B cell (primary cell): ENCODE data around the gene MRPL19. TPM values are rescaled to one million over a fixed set of nuclear protein-coding genes. Genes with fewer than 3 reads are reported as not detected.

Experiments
- ATAC-seq: fragments of 200-7000 bp; cut with Tn5 transposase; one replicate; pipeline ENCODE4 v1.10.0; 2021; ENCODE audit warnings: low read depth, mild to moderate bottlenecking, moderate number of reproducible peaks, moderate library complexity
- CTCF ChIA-PET: fragments of 350-600 bp; sonication (Branson Sonifier 250); formaldehyde crosslinking; loops from one replicate; lab custom pipeline; 2021; ENCODE audit warnings: antibody characterized with exemption, inconsistent platforms; lab: Charles Lee
- POLR2A ChIA-PET: fragments of 350-600 bp; sonication (Branson Sonifier 250); formaldehyde crosslinking; loops from one replicate; lab custom pipeline; 2021; ENCODE audit warnings: antibody characterized with exemption; lab: Charles Lee
- DNase-seq: peaks from one replicate; pipeline ENCODE4 v3.0.0; 2013
- H2AFZ ChIP-seq: 2 replicates; pipeline ENCODE4 v1.6.1; 2012; ENCODE audit warnings: mild to moderate bottlenecking, low read depth, low read length; ENCODE audit not compliant: insufficient read depth, poor library complexity, severe bottlenecking
- H3K27ac ChIP-seq, 2 donors: 1 replicate in 1 of 2; 2 replicates in 1 of 2; pipeline ENCODE4 v1.5.1; 2012 to 2013; ENCODE audit warnings: low read length in 2 of 2, mild to moderate bottlenecking in 2 of 2, moderate library complexity in 1 of 2
- H3K27me3 ChIP-seq, 4 experiments: fragments of 200-600 bp in 1 of 4; sonication (generic) in 1 of 4; replicated peaks in 1 of 4; 1 replicate in 2 of 4; 2 replicates in 2 of 4; pipeline versions ENCODE4 v1.6.1 to v1.7.0; 2013 to 2016; ENCODE audit warnings: low read length in 3 of 4, mild to moderate bottlenecking in 2 of 4, mixed read lengths in 1 of 4, moderate library complexity in 1 of 4; ENCODE audit not compliant: insufficient read depth in 4 of 4, control insufficient read depth in 3 of 4; ENCODE audit errors: control extremely low read depth in 1 of 4
- H3K36me3 ChIP-seq, 2 experiments: replicated peaks in 1 of 2; 1 replicate in 1 of 2; 2 replicates in 1 of 2; pipeline versions ENCODE4 v1.6.1 to v1.7.1; 2013; ENCODE audit warnings: low read length in 1 of 2; ENCODE audit not compliant: insufficient read depth in 2 of 2, control insufficient read depth in 1 of 2; ENCODE audit errors: control extremely low read depth in 1 of 2, extremely low read depth in 1 of 2
- H3K4me1 ChIP-seq, 2 donors: fragments of 200-600 bp in 1 of 2; sonication (generic) in 1 of 2; 1 replicate in 1 of 2; 2 replicates in 1 of 2; pipeline versions ENCODE4 v1.5.1 to v1.6.1; 2013 to 2017; ENCODE audit warnings: low read length in 2 of 2; ENCODE audit not compliant: control insufficient read depth in 2 of 2, insufficient read depth in 2 of 2
- H3K4me2 ChIP-seq: replicated peaks from 2 replicates; pipeline ENCODE3; 2012; ENCODE audit warnings: mild to moderate bottlenecking, low read depth, low read length; ENCODE audit not compliant: poor library complexity, severe bottlenecking
- H3K4me3 ChIP-seq, 5 experiments: fragments of 200-600 bp in 1 of 5; sonication (generic) in 1 of 5; 1 replicate in 3 of 5; 2 replicates in 2 of 5; pipeline versions ENCODE4 v1.5.1 to v1.7.0; 2011 to 2016; ENCODE audit warnings: low read length in 4 of 5, mild to moderate bottlenecking in 4 of 5, low read depth in 2 of 5, control low read depth in 1 of 5, moderate library complexity in 1 of 5; ENCODE audit not compliant: insufficient read depth in 1 of 5; ENCODE audit errors: control extremely low read depth in 1 of 5, extremely low read depth in 1 of 5
- H3K79me2 ChIP-seq: fragments of 200-600 bp; sonication (generic); one replicate; pipeline ENCODE4 v1.6.0; 2016; ENCODE audit warnings: low read length; ENCODE audit not compliant: control insufficient read depth, insufficient read depth
- H3K9ac ChIP-seq: fragments of 200-600 bp; sonication (generic); 2 replicates; pipeline ENCODE4 v1.6.1; 2017; ENCODE audit warnings: mild to moderate bottlenecking, low read length, moderate library complexity
- H3K9me3 ChIP-seq, 3 donors: one replicate each; pipeline versions ENCODE4 v1.6.1 to v1.7.1; 2013; ENCODE audit warnings: low read length in 2 of 3; ENCODE audit not compliant: control insufficient read depth in 2 of 3, insufficient read depth in 1 of 3; ENCODE audit errors: control extremely low read depth in 1 of 3
- H4K20me1 ChIP-seq: 2 replicates; pipeline ENCODE4 v1.6.0; 2012; ENCODE audit warnings: mild to moderate bottlenecking, low read length; ENCODE audit not compliant: insufficient read depth, control insufficient read depth, poor library complexity, severe bottlenecking
- H3K27ac Mint-ChIP-seq: one replicate; pipeline ENCODE4 v1.8.0; 2021; ENCODE audit warnings: mixed read lengths
- H3K27me3 Mint-ChIP-seq: one replicate; pipeline ENCODE4 v1.8.0; 2021; ENCODE audit warnings: mixed read lengths
- H3K4me1 Mint-ChIP-seq: one replicate; pipeline ENCODE4 v1.8.0; 2021; ENCODE audit warnings: mixed read lengths
- H3K4me3 Mint-ChIP-seq: one replicate; pipeline ENCODE4 v1.8.0; 2021; ENCODE audit warnings: mixed read lengths
- H3K9me3 Mint-ChIP-seq: one replicate; pipeline ENCODE4 v1.8.0; 2022; ENCODE audit warnings: mixed read lengths; ENCODE audit not compliant: insufficient read depth
- CTCF ChIP-seq: fragments of 200-600 bp; IDR thresholded peaks from one replicate; pipeline ENCODE4 v1.8.0; 2022; ENCODE audit warnings: antibody characterized with exemption, mild to moderate bottlenecking
- EZH2 ChIP-seq: IDR thresholded peaks from 2 replicates; pipeline ENCODE4 v1.6.1; 2012; ENCODE audit warnings: borderline replicate concordance, low read depth, mild to moderate bottlenecking, moderate library complexity, low read length; ENCODE audit not compliant: insufficient read depth, poor library complexity, severe bottlenecking
- WGBS: methylation state at CpG from one replicate; pipeline ENCODE4 v1.1.5; 2013; ENCODE audit warnings: missing lambda C conversion rate; ENCODE audit not compliant: insufficient coverage; 5-methylcytosine and 5-hydroxymethylcytosine counted together
- intact Hi-C: fragments of 100-400 bp; cut with micrococcal nuclease; formaldehyde crosslinking; loops from one replicate; pipeline ENCODE4 v1.10.0; 2022
- polyA plus RNA-seq: library from polyadenylated mRNA; depleted of rRNA; stranded (reverse); fragments of >200 nt; gene quantifications from 2 replicates; pipeline ENCODE4 v1.2.3, GENCODE V29; 2012
- total RNA-seq, 2 donors: library from RNA; stranded (reverse); fragments of 120-200 nt in 1 of 2; gene quantifications; 1 replicate in 1 of 2; 2 replicates in 1 of 2; pipeline versions ENCODE4 v1.2.3 to v1.2.4, GENCODE V29; 2013 to 2022

MRPL19 gene
- total and polyA plus RNA-seq, 2 donors (not counting 1 experiment from before 2014, with no cell fraction given): 3.4 to 28.4 TPM

- ATAC-seq: no peak
- Mint-ChIP-seq H3K4me3 (peak overlapping the region; percentile 97), H3K9me3 (no peaks in the 10 kb centered on the region), H3K27me3 (no peaks in the 10 kb centered on the region), H3K4me1 (peaks cover 25% of the 10 kb centered on the region), H3K27ac (no peak overlapping the region)
- CTCF ChIA-PET: interaction anchor here (1.0 to 3.1 kb wide), 4 partner anchors 8 to 64 kb away, joined by 3 to 10 read pairs (median 8); partner anchors contain the start of gene GCFC2
- no peaks in the 10 kb centered on the region for H3K27me3 ChIP-seq
- H3K79me2 ChIP-seq: peaks cover 21% of the 10 kb centered on the region
- peaks cover 4 to 13% of the 10 kb centered on the region in 2 experiments for H3K36me3 ChIP-seq
- H3K4me1 ChIP-seq: peaks cover 7 to 12% of the 10 kb centered on the region in 2 donors
- H2AFZ ChIP-seq: peak overlapping the region; percentile 99
- H3K4me2 ChIP-seq: no peak overlapping the region
- WGBS: 93% methylated on average over 10 of the region's 10 CpGs
- POLR2A ChIA-PET: no interaction called here
- H3K4me3 ChIP-seq: no peak overlapping the region
- DNase-seq: no peak
- peaks cover 3% of the 10 kb centered on the region for H4K20me1 ChIP-seq
- no peak overlapping the region for H3K9ac ChIP-seq
- intact Hi-C loops: loop anchor here (1.0 kb wide), 1 partner anchor 65 kb away; the partner anchor contains the start of gene GCFC2
- no peaks in the 10 kb centered on the region for H3K9me3 ChIP-seq
- no peak overlapping the region for H3K27ac ChIP-seq
- no peak for TF ChIP-seq CTCF
- TF ChIP-seq EZH2: no peak
These were observed 940 bp upstream of the MRPL19 start for GRCh38 chr2:75645643-75646042.

DNA sequence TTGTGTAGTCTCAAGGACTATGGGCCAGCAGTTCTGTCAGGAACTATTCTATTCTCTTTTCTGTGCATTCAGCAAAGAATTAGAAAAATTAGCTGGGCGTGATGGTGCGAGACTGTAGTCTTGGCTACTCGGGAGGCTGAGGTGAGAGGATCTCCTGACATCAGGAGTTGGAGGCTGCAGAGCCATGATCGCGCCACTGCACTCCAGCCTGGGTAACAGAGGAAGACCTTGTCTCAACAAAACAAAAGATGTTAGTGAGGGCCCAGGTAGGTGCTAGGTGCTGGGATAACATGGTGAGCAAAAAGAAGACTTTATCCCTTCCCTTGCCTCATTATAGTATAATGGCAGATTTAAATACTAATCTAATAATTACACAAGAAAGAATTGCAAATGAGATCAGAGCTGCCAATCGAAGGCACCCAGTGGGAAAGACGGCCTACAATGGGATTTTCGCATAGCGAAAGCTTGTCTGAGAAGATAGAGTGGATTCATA, 447 bp upstream of the MRPL19 start:
- ChIA-PET CTCF (interaction anchor here (1.0 to 3.1 kb wide), 4 partner anchors 17 to 64 kb away, joined by 3 to 10 read pairs (median 8); partner anchors contain the start of gene GCFC2), POLR2A (no interaction called here)
- Histone ChIP-seq H3K79me2 (peaks cover 21% of the 10 kb centered on the region), H2AFZ (peak overlapping the region; percentile 99), H3K4me2 (peak overlapping the region; percentile 85), H3K4me1 (peaks cover 7 to 12% of the 10 kb centered on the region in 2 donors), H3K36me3 (peaks cover 9 to 18% of the 10 kb centered on the region in 2 experiments), H3K27ac (peak overlapping the region in 1 of 2 donors; percentile 79), H4K20me1 (peaks cover 5% of the 10 kb centered on the region), H3K4me3 (peak overlapping the region; percentile 68 to 95 (median 74)), H3K9me3 (no peaks in the 10 kb centered on the region), H3K9ac (peak overlapping the region; percentile 98), H3K27me3 (no peaks in the 10 kb centered on the region)
- TF ChIP-seq EZH2 (no peak), CTCF (no peak)
- H3K27ac Mint-ChIP-seq: peak overlapping the region; percentile 94
- peaks cover 25% of the 10 kb centered on the region for H3K4me1 Mint-ChIP-seq
- ATAC-seq (no peak), DNase-seq (peak; percentile 7)
- intact Hi-C loops: loop anchor here (1.0 kb wide), 1 partner anchor 64 kb away; the partner anchor contains the start of gene GCFC2
- H3K4me3 Mint-ChIP-seq: peak overlapping the region; percentile 97
- H3K9me3 Mint-ChIP-seq: no peaks in the 10 kb centered on the region
- 92% methylated on average over 7 of the region's 9 CpGs for WGBS
- no peaks in the 10 kb centered on the region for H3K27me3 Mint-ChIP-seq
